ENCODE data around the gene UBE2E3.

Gene UBE2E3

DNA sequence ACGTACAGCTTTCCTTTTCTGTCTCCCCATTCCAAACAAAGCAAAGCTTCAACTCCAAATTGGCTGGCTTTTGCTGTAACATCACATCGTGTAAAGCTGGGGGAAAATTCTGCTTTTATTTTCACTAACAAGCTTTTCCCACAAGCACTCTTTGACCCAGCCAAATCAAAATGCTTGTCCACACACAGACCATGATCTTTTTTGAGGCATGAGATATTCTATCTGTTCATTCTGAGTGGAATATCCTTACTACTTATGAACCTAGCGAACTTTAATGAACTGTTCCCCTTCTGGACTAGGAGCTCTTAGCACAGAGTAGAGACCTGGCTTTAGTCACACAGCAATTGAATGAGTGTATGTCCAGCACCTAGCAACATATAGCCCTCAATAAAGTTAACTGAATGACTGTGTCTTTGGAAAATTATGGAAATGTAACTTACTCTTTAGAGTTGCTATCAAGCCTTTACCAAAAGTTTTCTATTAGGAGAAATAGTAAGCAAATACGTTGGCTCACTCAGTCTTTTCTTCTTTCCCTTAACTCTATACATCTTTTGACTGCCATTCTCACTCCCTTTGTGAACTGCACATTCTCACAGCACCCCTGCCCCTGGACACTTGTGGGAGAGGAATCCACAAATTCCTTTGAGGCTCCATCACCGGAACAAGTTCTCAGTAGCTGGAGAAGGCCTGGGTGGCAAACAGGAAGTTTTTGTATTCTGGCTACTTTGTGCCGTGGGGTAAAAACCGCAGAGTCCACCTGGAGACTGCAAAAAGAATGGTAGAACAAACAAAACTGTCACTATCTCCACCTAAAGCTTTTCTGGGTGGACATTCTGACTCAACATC, 1.3 kb upstream of the UBE2E3 start:
- no peak for DNase-seq (ENCODE audit: low spot score)

DNA sequence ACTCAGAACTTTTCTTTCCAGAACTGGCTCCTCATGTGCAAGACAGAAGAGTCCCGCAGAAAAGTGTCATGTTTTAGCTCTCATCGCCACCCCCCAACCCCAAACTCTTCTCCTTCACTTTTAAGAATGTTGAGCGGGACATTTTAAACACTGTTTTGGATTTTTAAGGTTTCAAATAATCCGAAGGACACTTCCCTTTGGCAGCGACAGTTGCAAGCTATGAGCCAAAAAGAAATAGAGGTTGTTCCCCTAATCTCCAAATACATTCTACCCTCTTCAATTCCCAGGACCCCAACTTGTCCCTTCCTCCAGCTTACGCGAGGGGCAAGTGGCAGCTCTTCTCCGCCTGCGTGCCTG, 678 bp upstream of the UBE2E3 start:
- no peak for DNase-seq (ENCODE audit: low spot score)

DNA sequence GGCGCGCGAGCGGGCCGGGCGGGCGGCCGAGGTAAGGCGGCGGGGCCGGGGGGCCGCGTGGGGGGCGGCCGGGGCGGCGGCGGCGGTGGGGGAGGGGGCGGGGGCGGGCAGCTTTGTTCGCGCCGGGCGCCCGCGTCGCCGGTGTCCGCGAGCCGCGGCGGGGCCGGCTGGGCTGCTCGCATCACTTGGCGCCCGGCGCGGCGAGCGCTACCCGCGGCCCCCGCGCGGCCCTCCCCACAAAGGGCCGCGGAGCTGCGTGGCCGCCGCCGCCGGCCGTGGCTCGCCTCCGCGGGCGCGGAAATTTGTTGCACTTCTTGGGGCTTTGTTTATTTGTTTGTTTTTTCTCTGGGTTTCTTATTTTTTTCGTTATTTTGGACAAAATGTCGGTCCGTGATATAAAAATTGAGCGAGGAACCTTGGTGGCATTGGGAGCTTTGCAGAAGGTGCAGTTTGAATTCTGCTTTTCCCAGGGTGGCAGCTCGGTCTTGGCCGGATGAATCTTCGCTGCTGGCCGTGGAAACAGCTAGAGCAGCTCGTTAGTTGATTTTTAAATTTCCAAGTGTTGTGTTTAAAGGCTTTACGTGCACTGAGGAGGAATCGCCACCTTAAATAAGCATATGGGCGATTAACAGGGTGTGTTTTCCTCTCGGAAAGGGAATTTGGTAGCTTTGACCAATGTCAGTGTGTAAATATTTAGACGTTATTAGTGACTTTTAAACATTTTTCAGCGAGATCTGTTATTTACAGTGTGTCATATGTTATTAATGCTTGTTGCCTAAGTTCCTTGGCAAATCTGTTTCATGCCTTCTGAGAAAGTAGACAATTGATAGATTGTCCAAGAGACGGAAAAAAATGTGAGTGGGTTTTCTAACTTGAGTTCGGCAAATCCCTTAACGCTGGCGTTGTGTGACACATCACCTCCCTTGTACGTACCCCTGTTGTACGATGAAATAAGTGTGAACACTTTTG, 822 bp downstream of the UBE2E3 start:
- DNase-seq (ENCODE audit: low spot score): peak; percentile 65

DNA sequence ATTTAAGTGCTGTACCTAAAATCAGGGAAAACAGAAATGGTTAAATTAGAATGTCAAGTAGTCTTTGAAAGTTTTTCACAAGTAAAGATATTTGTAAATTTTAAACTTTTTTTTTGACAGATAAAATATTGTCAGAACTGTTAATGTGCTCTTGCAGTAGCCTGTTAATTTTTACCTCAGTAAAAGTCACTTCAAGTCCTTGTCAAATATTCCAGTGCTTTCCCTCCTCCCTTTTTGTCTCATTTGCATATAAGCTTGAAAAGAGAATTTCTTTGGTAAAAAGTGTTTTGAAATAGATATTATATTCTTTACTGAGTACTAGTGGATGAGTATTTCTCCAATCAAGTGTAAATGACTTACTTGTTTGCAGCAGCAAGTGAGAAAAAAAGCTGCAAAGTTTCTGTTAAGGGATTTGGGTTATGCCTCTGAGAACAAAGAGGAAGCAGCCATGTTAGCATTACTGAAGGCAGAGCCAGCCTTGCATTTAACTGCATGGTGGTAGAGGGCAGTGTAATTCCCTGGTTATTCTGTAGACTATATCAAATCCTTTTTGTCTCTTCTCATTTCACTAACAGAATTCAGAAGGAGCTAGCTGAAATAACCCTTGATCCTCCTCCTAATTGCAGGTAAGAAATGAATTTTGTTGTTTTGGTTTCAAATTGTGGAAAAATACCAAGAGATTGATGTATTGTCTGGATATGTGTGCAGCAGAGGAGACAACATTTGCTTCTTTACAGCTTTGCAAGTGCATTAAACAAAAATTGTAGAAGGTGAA, 3.2 kb downstream of the UBE2E3 start:
- DNase-seq (ENCODE audit: low spot score): peak; percentile 68

DNA sequence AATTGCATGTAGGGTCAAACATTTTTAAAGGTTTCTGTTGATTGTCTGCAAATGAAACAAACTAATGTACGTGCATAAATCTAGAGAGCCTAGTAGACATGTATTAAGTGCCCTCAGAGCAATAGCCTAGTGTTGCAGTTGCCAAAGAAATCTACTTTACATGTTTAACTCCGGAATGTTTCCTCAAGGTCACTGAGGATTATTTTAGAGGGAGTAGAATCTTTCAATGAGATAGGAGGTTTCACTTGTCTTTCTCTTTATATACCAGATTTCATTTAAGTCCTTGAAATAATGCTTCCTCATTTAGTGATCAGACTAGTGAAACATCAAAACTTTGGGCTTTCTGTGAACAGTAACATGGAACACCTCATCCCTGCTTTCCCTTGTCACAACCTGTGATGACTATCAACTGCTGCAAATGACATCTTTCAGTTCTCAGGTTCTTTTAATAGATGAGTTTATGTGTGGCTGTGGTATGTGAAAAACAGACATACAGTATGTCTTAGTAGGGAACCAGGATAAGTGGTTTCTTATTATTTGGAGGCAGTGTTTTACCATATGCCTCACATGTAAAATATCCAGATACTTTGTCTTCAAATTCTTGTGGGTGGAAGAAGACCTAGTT, 5.5 kb downstream of the UBE2E3 start:
- DNase-seq (ENCODE audit: low spot score): no peak

DNA sequence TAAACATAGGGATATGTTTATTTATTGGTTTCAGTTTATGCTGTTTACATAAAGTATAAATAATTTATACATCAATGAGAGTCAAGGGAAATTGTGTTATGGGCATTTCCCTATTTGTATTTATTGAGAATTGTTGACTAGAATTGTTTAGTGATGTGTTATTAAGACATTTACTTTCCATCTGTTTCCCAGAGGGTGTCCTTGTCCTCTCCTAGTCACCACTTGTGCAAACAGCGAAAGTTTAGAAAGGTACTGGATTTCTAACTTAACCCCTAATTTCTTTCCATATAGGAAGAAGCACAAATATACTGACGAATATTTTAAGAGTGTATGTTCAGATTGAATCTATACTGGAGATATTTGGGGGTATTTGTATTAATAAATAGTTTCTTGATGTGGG, 6.7 kb downstream of the UBE2E3 start:
- no peak for DNase-seq (ENCODE audit: low spot score)

DNA sequence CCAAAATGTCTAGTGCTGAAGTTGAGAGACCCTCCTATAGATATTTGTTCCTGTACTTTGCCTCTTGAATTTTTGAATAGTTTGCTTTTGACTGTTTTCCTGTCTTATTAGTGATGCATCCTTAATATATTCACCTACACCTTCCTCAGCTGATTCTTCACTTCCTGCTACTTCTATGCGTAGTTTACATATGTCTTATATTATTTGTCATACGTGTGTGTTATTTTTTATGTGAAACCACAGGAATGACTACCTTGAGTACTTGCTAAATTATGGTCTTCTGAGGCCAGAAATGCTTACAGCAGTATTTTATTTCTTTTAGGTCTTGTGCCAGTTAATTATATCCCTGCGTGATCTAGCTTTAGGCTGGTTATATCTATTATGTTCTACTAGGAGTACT, 9.9 kb downstream of the UBE2E3 start:
- DNase-seq (ENCODE audit: low spot score): no peak

DNA sequence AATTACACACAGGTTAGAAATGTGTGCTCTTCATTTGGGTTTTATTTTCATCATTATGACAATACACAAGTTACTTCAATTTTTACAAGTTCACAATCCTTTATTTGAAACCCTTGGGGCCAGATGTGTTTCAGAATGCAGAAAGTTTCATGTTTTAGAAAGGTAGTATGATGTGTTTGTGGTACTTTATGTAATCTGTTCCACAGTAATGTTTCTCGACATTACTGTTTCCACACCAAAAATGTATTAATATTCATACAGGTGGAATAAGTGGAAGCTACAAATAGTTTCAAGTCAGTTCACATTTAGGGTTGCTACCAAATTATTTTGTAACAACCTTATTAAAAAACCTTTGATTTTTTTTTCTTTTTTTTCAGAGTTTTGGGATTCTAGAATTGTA, 10.4 kb downstream of the UBE2E3 start:
- DNase-seq (ENCODE audit: low spot score): no peak

DNA sequence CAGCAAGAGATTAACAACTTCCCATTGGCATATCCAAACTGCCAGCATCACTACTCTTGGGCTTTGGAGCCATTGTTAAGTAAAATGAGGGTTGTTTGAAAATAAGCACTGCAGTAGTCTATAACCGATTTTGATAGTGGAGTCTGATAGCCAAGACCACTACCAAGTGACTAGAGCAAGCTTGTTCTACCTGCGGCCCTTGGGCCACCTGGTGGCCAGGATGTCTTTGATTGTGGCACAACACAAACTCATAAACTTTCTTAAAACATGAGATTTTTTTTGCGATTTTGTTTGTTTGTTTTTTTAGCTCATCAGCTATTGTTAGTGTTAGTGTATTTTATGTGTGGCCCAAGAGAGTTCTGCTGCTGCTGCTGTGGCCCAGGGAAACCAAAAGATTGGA, 11.0 kb downstream of the UBE2E3 start:
- no peak for DNase-seq (ENCODE audit: low spot score)

DNA sequence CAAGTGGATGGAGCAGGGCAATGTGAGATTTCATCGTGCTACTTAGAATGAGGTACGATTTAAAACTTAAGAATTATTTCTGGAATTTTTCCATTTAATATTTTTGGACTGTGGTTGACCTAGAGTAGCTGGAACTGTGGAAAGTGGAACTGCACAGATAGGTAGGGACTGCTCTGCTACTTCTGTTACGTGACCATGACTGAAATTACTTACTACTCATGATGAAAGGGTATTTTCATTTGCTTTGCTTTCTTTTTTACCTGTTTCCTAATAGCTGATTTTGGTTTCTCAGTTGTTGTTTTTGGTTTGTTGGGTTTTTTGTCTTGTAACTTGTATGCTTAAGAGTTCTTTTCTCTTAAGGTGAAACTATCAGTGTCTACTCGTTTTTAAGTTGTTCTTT, 11.4 kb downstream of the UBE2E3 start:
- DNase-seq (ENCODE audit: low spot score): no peak

DNA sequence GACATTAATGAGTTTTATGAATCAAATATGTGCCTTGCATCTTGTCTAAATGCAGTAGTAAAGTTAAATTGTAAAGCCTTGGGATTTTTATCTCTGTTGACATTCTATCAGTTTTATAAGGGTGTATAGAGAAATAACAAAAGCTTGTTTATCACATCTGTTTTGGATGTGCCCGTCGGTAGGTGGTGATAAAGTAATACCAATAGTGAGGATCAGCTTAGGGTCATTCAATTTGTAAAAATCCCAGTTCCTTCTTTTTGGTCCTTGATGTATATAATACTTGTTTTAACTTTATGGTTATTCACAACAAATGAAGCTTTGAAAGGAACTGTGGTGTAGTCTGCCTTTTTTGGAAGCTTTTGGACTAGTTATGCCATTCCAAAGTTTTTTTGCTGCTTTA, 12.6 kb downstream of the UBE2E3 start:
- no peak for DNase-seq (ENCODE audit: low spot score)

DNA sequence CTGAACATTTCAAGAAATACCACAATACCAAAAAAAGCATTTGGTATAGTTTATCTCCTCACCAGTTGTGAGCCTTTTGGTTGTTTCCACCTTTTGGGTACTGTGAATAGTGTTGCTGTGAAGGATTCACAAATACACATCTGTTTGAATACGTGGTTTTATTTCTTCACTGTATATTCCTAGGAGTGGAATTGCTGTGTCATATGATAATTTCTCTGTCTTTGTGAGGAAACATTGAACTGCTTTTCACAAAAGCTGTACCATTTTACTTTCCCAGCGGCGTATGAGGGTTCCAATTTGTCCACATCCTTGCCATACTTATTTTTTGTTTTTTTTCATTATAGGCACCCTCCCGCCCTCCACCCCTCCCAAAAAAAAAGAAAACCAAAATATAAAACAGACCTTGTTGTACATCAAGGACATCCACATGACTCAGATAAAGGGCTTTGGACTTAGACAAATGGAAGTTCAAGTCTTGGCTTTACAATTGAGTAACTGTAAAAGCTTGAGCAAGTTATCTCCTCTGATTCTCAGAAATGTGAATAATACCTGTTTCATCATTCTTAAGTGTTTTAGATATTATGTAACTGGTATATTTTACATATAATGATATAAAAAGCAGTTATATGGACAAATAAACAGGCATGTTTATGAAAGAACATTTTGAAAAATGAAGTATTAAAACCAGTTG, 19.0 kb downstream of the UBE2E3 start:
- no peak for DNase-seq (ENCODE audit: low spot score)

DNA sequence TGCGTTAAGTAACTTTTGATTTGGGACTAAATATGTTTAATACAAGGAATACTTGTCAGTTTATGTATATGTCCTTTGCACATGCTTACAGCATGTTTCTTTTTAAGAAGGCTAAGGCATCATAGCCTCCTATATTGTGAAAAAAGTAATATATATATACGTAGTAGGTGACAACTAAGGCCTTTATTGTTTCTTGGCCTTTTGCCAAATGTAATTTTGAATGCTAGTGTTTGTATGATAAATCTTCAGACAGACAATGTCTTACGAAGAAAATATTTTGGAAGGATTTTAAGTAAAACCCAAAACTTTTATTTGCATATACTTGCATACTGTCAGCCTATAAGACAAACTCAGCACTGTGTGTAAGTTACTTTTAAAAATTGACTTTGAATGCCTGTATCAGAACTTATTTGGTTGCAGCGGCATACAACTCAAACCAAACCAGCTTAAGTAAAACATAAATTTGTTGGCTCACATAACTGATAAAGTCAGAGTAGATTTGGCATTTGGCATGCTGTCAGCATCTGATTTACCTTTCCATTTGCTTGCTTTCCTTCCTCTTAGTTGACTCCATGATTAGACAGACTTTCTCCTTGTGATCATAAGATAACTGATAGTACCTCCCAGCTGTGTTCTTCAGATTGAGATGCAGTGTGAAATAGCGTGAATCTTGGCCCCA, 24.4 kb downstream of the UBE2E3 start:
- no peak for DNase-seq (ENCODE audit: low spot score)

DNA sequence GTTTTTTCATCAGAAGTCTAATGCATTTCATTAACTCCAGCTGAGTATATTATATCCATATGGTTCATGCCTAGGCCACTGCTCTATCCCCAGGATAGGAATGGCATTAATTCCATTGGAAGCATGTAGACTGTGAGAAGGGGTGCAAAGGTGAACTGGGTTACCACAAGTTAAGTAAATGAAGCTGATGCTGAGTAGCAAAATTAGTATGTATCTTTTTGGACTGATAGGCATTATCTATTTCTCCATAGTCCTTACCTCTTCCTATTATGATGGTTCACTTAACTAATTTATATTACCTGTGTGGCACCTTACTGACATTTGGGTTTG, 24.9 kb downstream of the UBE2E3 start:
- no peak for DNase-seq (ENCODE audit: low spot score)

DNA sequence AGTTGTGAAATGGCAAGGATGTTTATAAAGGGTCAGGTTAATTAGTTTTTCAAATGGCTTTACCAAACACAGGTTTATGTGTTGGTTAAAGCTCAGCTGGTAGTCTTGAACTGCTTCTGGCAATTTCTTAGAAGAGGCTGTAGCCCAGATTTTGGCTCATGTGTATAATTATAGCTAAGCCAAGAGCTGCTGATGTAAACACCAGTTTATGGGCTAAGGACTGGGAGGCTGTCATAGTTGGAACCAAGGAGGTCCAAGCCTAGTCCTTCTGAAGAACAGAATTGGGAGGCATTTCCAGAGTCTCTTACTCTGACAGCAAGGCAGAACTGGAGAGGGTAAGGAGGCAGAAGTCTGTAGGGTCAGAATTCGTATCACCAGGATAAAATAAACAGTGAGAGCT, 25.4 kb downstream of the UBE2E3 start:
- no peak for DNase-seq (ENCODE audit: low spot score)

DNA sequence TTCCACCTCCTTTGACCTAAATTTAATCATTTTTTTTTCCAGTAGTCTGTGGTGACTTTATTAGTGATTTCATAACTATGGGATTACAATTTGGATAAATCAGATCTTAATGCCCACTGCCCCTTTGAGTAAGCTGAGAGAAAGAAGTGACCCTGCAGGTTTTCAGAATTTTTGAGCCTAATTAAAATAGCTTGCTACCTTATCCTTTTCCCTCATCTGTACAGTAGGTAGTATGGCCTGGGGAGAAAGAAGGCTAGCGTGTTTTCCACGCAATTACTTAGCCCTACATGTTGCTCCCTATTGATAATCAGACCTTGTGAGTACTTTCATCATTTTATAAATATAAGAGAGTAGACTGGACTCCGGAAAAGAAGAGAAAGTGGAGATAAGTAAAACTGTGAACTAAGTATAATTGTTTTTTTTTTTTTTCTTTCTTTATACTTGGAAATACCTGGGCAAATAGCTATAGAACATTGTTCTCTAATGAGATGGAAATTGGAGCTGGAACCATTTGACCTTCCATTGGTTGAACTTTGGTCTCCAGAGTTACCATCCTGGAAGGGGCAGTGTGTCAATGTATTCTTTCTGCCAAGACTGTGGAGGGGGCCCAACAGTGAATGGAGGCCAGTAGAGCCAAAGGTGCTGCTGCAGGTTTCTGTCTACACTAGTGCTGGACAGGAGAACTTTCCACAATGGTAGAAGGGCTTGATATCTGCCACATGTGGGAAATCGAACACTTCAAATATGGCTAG, 26.9 kb downstream of the UBE2E3 start:
- no peak for DNase-seq (ENCODE audit: low spot score)

DNA sequence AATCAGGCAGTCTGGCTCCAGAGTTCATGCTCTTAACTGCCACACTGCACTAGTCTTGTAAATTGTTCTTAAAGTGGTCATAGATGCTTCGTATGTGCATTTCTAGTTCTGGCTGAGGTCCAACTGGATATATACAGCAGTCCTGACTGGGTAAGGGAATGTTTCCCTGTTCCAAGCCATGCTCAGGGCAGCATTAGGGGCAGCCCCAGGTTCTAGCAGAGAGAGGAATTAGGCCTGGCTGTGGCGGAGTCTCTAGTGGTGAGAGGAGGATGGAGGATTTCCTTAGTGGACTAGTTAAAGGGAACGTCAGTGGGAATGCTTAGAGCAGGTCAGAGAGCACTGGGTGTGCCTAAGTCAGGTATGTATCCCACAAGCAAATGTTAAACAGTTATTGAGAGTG, 28.0 kb downstream of the UBE2E3 start:
- DNase-seq (ENCODE audit: low spot score): no peak

DNA sequence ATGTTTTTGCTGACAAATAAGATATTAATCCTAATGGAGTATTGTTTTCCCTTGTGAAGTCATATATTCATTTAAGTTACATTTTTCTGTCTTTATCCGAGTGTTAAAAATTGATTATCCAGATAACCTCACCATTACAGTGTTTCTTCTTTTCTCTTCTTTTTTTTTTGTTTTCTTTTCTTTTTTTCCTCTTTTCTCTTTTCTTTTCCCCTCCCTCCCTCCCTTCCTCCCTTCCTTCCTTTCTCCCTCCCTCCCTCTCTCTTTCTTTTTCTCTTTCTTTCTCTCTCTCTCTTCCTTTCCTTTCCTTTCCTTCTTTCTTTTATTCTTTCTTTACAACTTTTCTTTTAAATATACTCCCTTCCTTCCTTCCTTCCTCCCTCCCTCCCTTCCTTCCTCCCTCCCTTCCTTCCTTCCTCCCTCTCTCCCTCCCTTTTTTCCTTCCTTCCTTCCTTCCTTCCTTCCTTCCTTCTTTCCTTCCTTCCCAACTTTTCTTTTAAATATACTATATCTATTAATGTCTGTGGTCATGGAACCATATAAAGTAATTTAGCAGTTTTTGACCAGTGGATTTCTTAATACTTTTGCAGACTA, 40.9 kb downstream of the UBE2E3 start:
- no peak for DNase-seq (ENCODE audit: low spot score)

DNA sequence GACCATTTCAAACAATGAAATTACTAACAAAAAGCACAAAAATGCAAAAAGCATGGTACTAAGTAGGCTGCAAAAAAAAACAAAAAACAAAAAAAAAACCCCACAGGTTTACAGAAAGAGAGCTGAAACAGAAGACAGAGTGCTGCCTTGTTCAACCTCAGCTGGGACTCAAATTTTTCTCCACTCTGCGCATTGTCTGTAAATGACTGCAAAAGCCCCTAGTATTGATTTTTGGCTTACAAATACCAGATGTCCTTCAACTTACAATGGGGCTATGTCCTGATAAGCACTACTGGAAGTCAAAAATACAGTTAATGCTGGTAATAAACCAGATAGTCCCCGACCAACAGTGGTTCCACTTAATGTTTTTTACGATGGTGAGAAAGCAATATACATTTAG, 42.2 kb downstream of the UBE2E3 start:
- no peak for DNase-seq (ENCODE audit: low spot score)

DNA sequence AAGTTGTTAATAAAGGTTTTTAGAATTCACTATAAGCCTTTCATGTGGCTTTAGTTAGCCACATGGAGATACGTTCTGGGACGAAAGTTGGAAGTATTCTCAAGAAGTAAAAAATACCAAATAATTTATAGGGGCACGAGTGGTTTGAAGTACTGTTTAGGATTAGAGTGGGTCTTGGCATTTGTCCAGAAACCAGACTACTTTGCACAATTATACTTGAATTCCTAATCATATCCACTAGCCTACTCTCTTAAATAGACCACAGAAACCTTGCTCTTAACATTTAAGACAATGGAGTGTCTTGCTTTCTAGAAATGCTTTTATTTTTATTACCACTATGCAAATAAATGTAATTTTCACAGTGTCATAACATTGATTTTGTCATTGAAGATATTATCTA, 44.6 kb downstream of the UBE2E3 start:
- DNase-seq (ENCODE audit: low spot score): no peak
